CD4-positive, CD25-positive, alpha-beta regulatory T cell (primary cell): ENCODE results near the gene B4GALNT3. TPM values are rescaled to one million over a fixed set of nuclear protein-coding genes. Genes with fewer than 3 reads are reported as not detected.

Experiments used
- ATAC-seq, 2 donors: fragments of 150-1000 bp; cut with Tn5 transposase; one replicate each; pipeline ENCODE4 v1.10.0; 2021; ENCODE audit warnings: low read depth in 2 of 2, moderate number of reproducible peaks in 2 of 2, moderate library complexity in 1 of 2
- DNase-seq, 3 donors: peaks; one replicate each; pipeline versions ENCODE4 v3.0.0 to v3.0.0-alpha.2; 2012 to 2022; ENCODE audit warnings: mixed read lengths in 1 of 3
- H3K27ac ChIP-seq: one replicate; pipeline ENCODE4 v1.7.0; 2013; ENCODE audit warnings: mild to moderate bottlenecking, low read length; ENCODE audit not compliant: insufficient read depth, poor library complexity, severe bottlenecking
- H3K27me3 ChIP-seq: one replicate; pipeline ENCODE4 v1.7.0; 2013; ENCODE audit warnings: low read length; ENCODE audit not compliant: control insufficient read depth, insufficient read depth
- H3K36me3 ChIP-seq: one replicate; pipeline ENCODE4 v1.7.0; 2013; ENCODE audit warnings: mild to moderate bottlenecking, low read length, moderate library complexity; ENCODE audit not compliant: control insufficient read depth, insufficient read depth
- H3K4me1 ChIP-seq: 2 replicates; pipeline ENCODE4 v1.7.0; 2013; ENCODE audit warnings: mild to moderate bottlenecking, low read length; ENCODE audit not compliant: insufficient read depth, control insufficient read depth, poor library complexity, severe bottlenecking
- H3K4me3 ChIP-seq: one replicate; pipeline ENCODE4 v1.7.0; 2013; ENCODE audit warnings: low read depth, mild to moderate bottlenecking, low read length, moderate library complexity
- H3K9me3 ChIP-seq, 2 experiments: 1 replicate in 1 of 2; 2 replicates in 1 of 2; pipeline ENCODE4 v1.7.0; 2013; ENCODE audit warnings: low read length in 2 of 2, mild to moderate bottlenecking in 1 of 2, moderate library complexity in 1 of 2; ENCODE audit not compliant: control insufficient read depth in 2 of 2
- H3K27ac Mint-ChIP-seq, 3 donors: one replicate each; pipeline ENCODE4 v1.8.0; 2020 to 2022; ENCODE audit warnings: mild to moderate bottlenecking in 3 of 3, mixed read lengths in 3 of 3, moderate library complexity in 2 of 3
- H3K27me3 Mint-ChIP-seq: one replicate; pipeline ENCODE4 v1.8.0; 2022; ENCODE audit warnings: mild to moderate bottlenecking, mixed read lengths
- H3K36me3 Mint-ChIP-seq: one replicate; pipeline ENCODE4 v1.8.0; 2020; ENCODE audit warnings: mixed read lengths
- H3K4me1 Mint-ChIP-seq, 4 donors: one replicate each; pipeline ENCODE4 v1.8.0; 2020 to 2022; ENCODE audit warnings: mixed read lengths in 4 of 4, mild to moderate bottlenecking in 1 of 4
- H3K4me3 Mint-ChIP-seq, 4 donors: one replicate each; pipeline ENCODE4 v1.8.0; 2020 to 2022; ENCODE audit warnings: mild to moderate bottlenecking in 4 of 4, mixed read lengths in 4 of 4, moderate library complexity in 3 of 4
- H3K9me3 Mint-ChIP-seq, 7 donors: one replicate each; pipeline ENCODE4 v1.8.0; 2020 to 2022; ENCODE audit warnings: mixed read lengths in 7 of 7, mild to moderate bottlenecking in 3 of 7, moderate library complexity in 2 of 7
- polyA plus RNA-seq, 4 donors: library from polyadenylated mRNA; unstranded; fragments of 300-500 nt; fragmentation: Illumina TruSeq; gene quantifications; one replicate each; pipeline ENCODE4 v1.2.3, GENCODE V29; 2021
- total RNA-seq: library from RNA; stranded (reverse); gene quantifications from one replicate; pipeline ENCODE4 v1.2.3, GENCODE V29; 2022

Gene B4GALNT3
- total and polyA plus RNA-seq, 5 donors from 2014 or later: 0.06 to 2.1 (median 1.0) TPM

- DNase-seq (no peak), ATAC-seq (no peak)
- H3K9me3 ChIP-seq: no peaks in the 10 kb centered on the region
- Mint-ChIP-seq H3K27me3 (peaks cover 4% of the 10 kb centered on the region), H3K36me3 (peaks cover 11% of the 10 kb centered on the region), H3K27ac (no peak overlapping the region), H3K4me3 (peak overlapping the region in 2 of 4 donors; percentile 48 to 65), H3K4me1 (peaks cover 12 to 75% (median 43%) of the 10 kb centered on the region in 4 donors), H3K9me3 (peaks cover 0 to 2% (median 0%) of the 10 kb centered on the region in 7 donors)
- H3K36me3 ChIP-seq: no peaks in the 10 kb centered on the region
- H3K4me3 ChIP-seq: no peak overlapping the region
- H3K4me1 ChIP-seq: peaks cover 26% of the 10 kb centered on the region
- H3K27ac ChIP-seq: no peak overlapping the region
- no peaks in the 10 kb centered on the region for H3K27me3 ChIP-seq
These were observed 110.7 kb downstream of the B4GALNT3 start for GRCh38 chr12:570435-570920.

DNA sequence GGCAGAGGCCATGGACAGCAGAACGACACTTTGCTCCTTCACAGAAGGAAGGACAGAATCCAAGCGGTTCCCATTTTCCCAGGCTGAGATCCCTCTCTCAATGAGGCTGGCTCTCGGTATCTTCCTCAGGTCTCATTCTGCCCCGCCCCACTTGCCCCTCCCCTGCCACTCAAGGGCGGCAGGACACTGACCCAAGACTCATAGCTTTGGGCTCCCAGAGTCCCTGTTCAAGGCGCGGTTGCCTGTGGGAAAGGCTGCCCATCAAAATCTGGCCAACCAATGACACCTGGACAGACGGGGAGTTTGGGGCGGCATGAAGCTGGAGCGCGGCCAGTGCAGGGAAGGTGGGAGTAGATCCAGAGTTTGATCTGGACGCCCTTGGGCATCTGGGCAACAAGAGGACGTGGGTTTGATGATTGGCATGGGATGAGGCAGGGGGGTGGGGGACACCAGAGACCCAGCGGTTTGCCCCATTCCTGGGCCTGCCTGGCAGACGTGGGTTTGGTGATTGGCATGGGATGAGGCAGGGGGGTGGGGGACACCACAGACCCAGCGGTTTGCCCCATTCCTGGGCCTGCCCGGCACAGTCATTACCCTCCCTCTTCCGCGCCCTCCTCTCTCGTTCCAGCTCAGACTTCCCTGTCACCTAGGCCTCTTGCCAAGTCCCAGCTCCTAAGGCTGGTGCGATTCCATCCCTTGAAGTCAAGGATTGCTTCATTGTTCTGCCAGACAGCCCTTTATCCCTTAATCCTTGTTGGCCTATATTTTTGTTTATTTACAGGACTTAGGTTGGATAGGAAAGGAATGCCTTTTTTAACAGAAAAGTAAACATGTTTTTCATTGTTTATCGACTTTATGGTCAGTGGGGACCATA lies 111.4 kb downstream of the B4GALNT3 start:
- H3K9me3 Mint-ChIP-seq: peaks cover 0 to 2% (median 0%) of the 10 kb centered on the region in 7 donors
- H3K27ac Mint-ChIP-seq: no peak overlapping the region

GRCh38 chr12:571795-572531 lies 112.2 kb downstream of the B4GALNT3 start:
- Mint-ChIP-seq H3K4me3 (peak overlapping the region in 3 of 4 donors; percentile 54 to 69 (median 61)), H3K27ac (peak overlapping the region in 2 of 3 donors; percentile 72 to 82), H3K27me3 (peaks cover 4% of the 10 kb centered on the region), H3K9me3 (peaks cover 0 to 2% (median 0%) of the 10 kb centered on the region in 7 donors), H3K4me1 (peaks cover 16 to 72% (median 38%) of the 10 kb centered on the region in 4 donors), H3K36me3 (peaks cover 2% of the 10 kb centered on the region)
- Histone ChIP-seq H3K27me3 (no peaks in the 10 kb centered on the region), H3K4me3 (no peak overlapping the region), H3K4me1 (peaks cover 31% of the 10 kb centered on the region), H3K36me3 (no peaks in the 10 kb centered on the region), H3K27ac (no peak overlapping the region), H3K9me3 (no peaks in the 10 kb centered on the region)
- DNase-seq (no peak), ATAC-seq (no peak)

More for the DNA sequence above, 111.4 kb downstream of the B4GALNT3 start:
- DNase-seq (no peak), ATAC-seq (no peak)
- H3K4me1 ChIP-seq: peaks cover 27% of the 10 kb centered on the region
- H3K4me3 Mint-ChIP-seq: peak overlapping the region; percentile 6 to 65 (median 58)
- peaks cover 4% of the 10 kb centered on the region for H3K27me3 Mint-ChIP-seq
- H3K36me3 ChIP-seq: no peaks in the 10 kb centered on the region
- H3K4me1 Mint-ChIP-seq: peaks cover 12 to 72% (median 41%) of the 10 kb centered on the region in 4 donors
- H3K27ac ChIP-seq: no peak overlapping the region
- no peaks in the 10 kb centered on the region for H3K9me3 ChIP-seq
- peaks cover 6% of the 10 kb centered on the region for H3K36me3 Mint-ChIP-seq
- no peaks in the 10 kb centered on the region for H3K27me3 ChIP-seq
- H3K4me3 ChIP-seq: no peak overlapping the region

- H3K27ac ChIP-seq: no peak overlapping the region
- peak in 1 of 3 donors; percentile 82 for DNase-seq
- no peak overlapping the region for H3K4me3 ChIP-seq
- peak; percentile 26 to 59 for ATAC-seq
- peaks cover 13 to 67% (median 35%) of the 10 kb centered on the region in 4 donors for H3K4me1 Mint-ChIP-seq
- H3K36me3 Mint-ChIP-seq: no peaks in the 10 kb centered on the region
- H3K27me3 Mint-ChIP-seq: peaks cover 4% of the 10 kb centered on the region
- H3K36me3 ChIP-seq: no peaks in the 10 kb centered on the region
- H3K27me3 ChIP-seq: no peaks in the 10 kb centered on the region
- no peaks in the 10 kb centered on the region for H3K9me3 ChIP-seq
- H3K9me3 Mint-ChIP-seq: peaks cover 0 to 2% (median 0%) of the 10 kb centered on the region in 7 donors
- peaks cover 31% of the 10 kb centered on the region for H3K4me1 ChIP-seq
- H3K4me3 Mint-ChIP-seq: peak overlapping the region in 1 of 4 donors; percentile 69
- H3K27ac Mint-ChIP-seq: peak overlapping the region in 2 of 3 donors; percentile 72 to 82
These were observed 112.8 kb downstream of the B4GALNT3 start for GRCh38 chr12:572532-572899.

GRCh38 chr12:573232-573631 lies 113.5 kb downstream of the B4GALNT3 start:
- no peak overlapping the region for H3K4me3 ChIP-seq
- H3K4me1 Mint-ChIP-seq: peaks cover 11 to 64% (median 33%) of the 10 kb centered on the region in 4 donors
- H3K27me3 Mint-ChIP-seq: peaks cover 4% of the 10 kb centered on the region
- ATAC-seq (no peak), DNase-seq (no peak)
- no peaks in the 10 kb centered on the region for H3K27me3 ChIP-seq
- peak overlapping the region in 2 of 3 donors; percentile 38 to 60 for H3K27ac Mint-ChIP-seq
- H3K36me3 ChIP-seq: no peaks in the 10 kb centered on the region
- peak overlapping the region in 1 of 4 donors; percentile 10 for H3K4me3 Mint-ChIP-seq
- peaks cover 31% of the 10 kb centered on the region for H3K4me1 ChIP-seq
- no peaks in the 10 kb centered on the region for H3K9me3 ChIP-seq
- H3K27ac ChIP-seq: no peak overlapping the region
- H3K36me3 Mint-ChIP-seq: no peaks in the 10 kb centered on the region
- H3K9me3 Mint-ChIP-seq: peaks cover 0 to 2% (median 0%) of the 10 kb centered on the region in 7 donors

- DNase-seq: no peak
- Mint-ChIP-seq H3K4me1 (peaks cover 9 to 50% (median 26%) of the 10 kb centered on the region in 4 donors), H3K27ac (peak overlapping the region in 1 of 3 donors; percentile 28)
These were observed 114.9 kb downstream of the B4GALNT3 start for GRCh38 chr12:574475-575128.

GRCh38 chr12:575129-575502 lies 115.4 kb downstream of the B4GALNT3 start:
- H3K4me3 ChIP-seq: no peak overlapping the region
- no peak for DNase-seq
- no peaks in the 10 kb centered on the region for H3K27me3 ChIP-seq
- peaks cover 21% of the 10 kb centered on the region for H3K4me1 ChIP-seq
- no peak overlapping the region for H3K27ac ChIP-seq
- H3K9me3 Mint-ChIP-seq: peaks cover 0 to 2% (median 0%) of the 10 kb centered on the region in 7 donors
- ATAC-seq: no peak
- peaks cover 4% of the 10 kb centered on the region for H3K27me3 Mint-ChIP-seq
- no peaks in the 10 kb centered on the region for H3K9me3 ChIP-seq
- no peaks in the 10 kb centered on the region for H3K36me3 ChIP-seq
- H3K4me1 Mint-ChIP-seq: peaks cover 9 to 47% (median 25%) of the 10 kb centered on the region in 4 donors
- H3K36me3 Mint-ChIP-seq: no peaks in the 10 kb centered on the region
- peak overlapping the region in 2 of 3 donors; percentile 28 to 88 for H3K27ac Mint-ChIP-seq
- peak overlapping the region in 1 of 4 donors; percentile 43 for H3K4me3 Mint-ChIP-seq

More at GRCh38 chr12:574475-575128, 114.9 kb downstream of the B4GALNT3 start:
- no peaks in the 10 kb centered on the region for H3K27me3 ChIP-seq
- Mint-ChIP-seq H3K4me3 (no peak overlapping the region), H3K27me3 (peaks cover 4% of the 10 kb centered on the region), H3K36me3 (no peaks in the 10 kb centered on the region), H3K9me3 (peaks cover 0 to 2% (median 0%) of the 10 kb centered on the region in 7 donors)
- no peak for ATAC-seq
- no peaks in the 10 kb centered on the region for H3K36me3 ChIP-seq
- H3K27ac ChIP-seq: no peak overlapping the region
- H3K4me1 ChIP-seq: peaks cover 26% of the 10 kb centered on the region
- no peaks in the 10 kb centered on the region for H3K9me3 ChIP-seq
- H3K4me3 ChIP-seq: no peak overlapping the region
